ENCODE measurements around the gene CUX1. TPM values are rescaled to one million over a fixed set of nuclear protein-coding genes. Genes with fewer than 3 reads are reported as not detected.
"Not testable (repeated sequence)": the region's sequence is repeated elsewhere in the genome, so short reads cannot be mapped to it uniquely, and the experiment has no call there.

The CUX1 gene
- total RNA-seq, 1 donor from 2014 or later = 50.6 TPM

DNA sequence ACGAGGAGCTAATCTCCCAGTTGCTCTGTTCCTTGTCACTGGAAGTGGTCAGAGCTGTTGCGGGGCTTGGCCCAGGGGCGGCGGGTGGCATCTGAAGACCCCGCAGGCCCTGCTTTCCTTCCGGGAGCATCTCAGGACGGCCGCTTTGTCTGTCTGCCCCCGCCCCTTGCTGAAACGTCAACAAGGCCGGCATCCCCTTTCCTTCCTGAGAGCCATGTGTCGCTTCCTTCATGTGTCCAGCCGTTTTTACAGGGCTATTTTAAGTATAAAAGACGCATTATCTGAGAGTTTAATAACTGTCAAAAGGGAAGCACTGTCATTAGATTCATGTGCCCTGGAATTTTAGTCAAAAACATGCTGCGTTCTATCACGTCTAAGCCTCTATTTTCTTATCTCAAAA, 110.4 kb downstream of the CUX1 start:
- FAIRE-seq (no peak), DNase-seq (ENCODE audit: low read depth) (no peak)
- no peaks in the 10 kb centered on the region for H3K27me3 ChIP-seq (ENCODE audit: insufficient read depth, low read length)
- no peak overlapping the region for H3K27ac ChIP-seq (ENCODE audit: low read depth, low read length)
- no peak overlapping the region for H3K4me2 ChIP-seq (ENCODE audit: low read length)
- peaks cover 17% of the 10 kb centered on the region for H3K4me1 ChIP-seq (ENCODE audit: insufficient read depth, low read length)
- peaks cover 20% of the 10 kb centered on the region for H3K79me2 ChIP-seq (ENCODE audit: insufficient read depth, low read length)
- H2AFZ ChIP-seq (ENCODE audit: low read depth, low read length) = no peak overlapping the region
- Mint-ChIP-seq H3K9me3 (ENCODE audit: unreplicated experiment) (peaks cover 3% of the 10 kb centered on the region), H3K27ac (ENCODE audit: unreplicated experiment) (no peak overlapping the region), H3K4me1 (ENCODE audit: low read depth, unreplicated experiment) (peaks cover 15% of the 10 kb centered on the region), H3K4me3 (ENCODE audit: unreplicated experiment) (no peak overlapping the region), H3K36me3 (ENCODE audit: low read depth, unreplicated experiment) (peaks cover 18% of the 10 kb centered on the region), H3K27me3 (ENCODE audit: low read depth, unreplicated experiment) (no peaks in the 10 kb centered on the region)
- H3K4me3 ChIP-seq (ENCODE audit: insufficient read depth, low read depth, low read length) = no peak overlapping the region
- H4K20me1 ChIP-seq (ENCODE audit: insufficient read depth, low read length) = peaks cover 8% of the 10 kb centered on the region
- TF ChIP-seq, protein P1, sequence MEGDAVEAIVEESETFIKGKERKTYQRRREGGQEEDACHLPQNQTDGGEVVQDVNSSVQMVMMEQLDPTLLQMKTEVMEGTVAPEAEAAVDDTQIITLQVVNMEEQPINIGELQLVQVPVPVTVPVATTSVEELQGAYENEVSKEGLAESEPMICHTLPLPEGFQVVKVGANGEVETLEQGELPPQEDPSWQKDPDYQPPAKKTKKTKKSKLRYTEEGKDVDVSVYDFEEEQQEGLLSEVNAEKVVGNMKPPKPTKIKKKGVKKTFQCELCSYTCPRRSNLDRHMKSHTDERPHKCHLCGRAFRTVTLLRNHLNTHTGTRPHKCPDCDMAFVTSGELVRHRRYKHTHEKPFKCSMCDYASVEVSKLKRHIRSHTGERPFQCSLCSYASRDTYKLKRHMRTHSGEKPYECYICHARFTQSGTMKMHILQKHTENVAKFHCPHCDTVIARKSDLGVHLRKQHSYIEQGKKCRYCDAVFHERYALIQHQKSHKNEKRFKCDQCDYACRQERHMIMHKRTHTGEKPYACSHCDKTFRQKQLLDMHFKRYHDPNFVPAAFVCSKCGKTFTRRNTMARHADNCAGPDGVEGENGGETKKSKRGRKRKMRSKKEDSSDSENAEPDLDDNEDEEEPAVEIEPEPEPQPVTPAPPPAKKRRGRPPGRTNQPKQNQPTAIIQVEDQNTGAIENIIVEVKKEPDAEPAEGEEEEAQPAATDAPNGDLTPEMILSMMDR (IDR thresholded peaks at IDR 0.05; ENCODE audit: insufficient read depth, low read depth, low read length) = no peak
- TF ChIP-seq EZH2 (IDR thresholded peaks at IDR 0.05; ENCODE audit: insufficient read depth, low read length) = no peak
- no peaks in the 10 kb centered on the region for H3K36me3 ChIP-seq (ENCODE audit: insufficient read depth, low read length)
- no peak overlapping the region for H3K9ac ChIP-seq (ENCODE audit: low read length)
- peaks cover 8% of the 10 kb centered on the region for H3K9me3 ChIP-seq (ENCODE audit: insufficient read depth, low read depth, low read length)

DNA sequence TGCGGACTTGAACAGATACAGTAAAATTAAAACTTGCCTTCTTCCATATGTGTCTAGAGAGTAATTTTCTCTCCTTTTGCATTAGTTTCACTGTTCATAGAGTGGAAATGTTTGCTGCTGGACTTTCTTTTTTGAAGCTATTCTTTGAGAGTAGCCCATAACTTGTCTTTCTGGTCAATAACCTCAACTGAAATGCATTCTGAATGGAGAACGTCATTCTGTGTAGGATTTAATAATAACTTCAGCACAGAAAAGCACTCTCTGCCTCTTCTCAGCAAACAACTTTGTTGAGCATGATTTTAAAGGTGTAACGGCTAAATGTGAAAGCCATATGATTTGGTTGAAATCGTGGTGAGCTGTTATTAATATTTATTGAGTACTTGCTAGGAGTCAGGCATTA, 111.8 kb downstream of the CUX1 start:
- DNase-seq (ENCODE audit: low read depth) (no peak), FAIRE-seq (no peak)
- Histone ChIP-seq H3K4me3 (ENCODE audit: insufficient read depth, low read depth, low read length) (no peak overlapping the region), H2AFZ (ENCODE audit: low read depth, low read length) (no peak overlapping the region), H3K36me3 (ENCODE audit: insufficient read depth, low read length) (no peaks in the 10 kb centered on the region), H3K9me3 (ENCODE audit: insufficient read depth, low read depth, low read length) (peaks cover 8% of the 10 kb centered on the region), H3K4me2 (ENCODE audit: low read length) (no peak overlapping the region), H3K79me2 (ENCODE audit: insufficient read depth, low read length) (peaks cover 15% of the 10 kb centered on the region), H3K27me3 (ENCODE audit: insufficient read depth, low read length) (no peaks in the 10 kb centered on the region), H3K4me1 (ENCODE audit: insufficient read depth, low read length) (peaks cover 2% of the 10 kb centered on the region), H3K27ac (ENCODE audit: low read depth, low read length) (no peak overlapping the region), H4K20me1 (ENCODE audit: insufficient read depth, low read length) (peaks cover 8% of the 10 kb centered on the region), H3K9ac (ENCODE audit: low read length) (no peak overlapping the region)
- TF ChIP-seq, protein P1 (IDR thresholded peaks at IDR 0.05; ENCODE audit: insufficient read depth, low read depth, low read length) = no peak
- no peak for TF ChIP-seq EZH2 (IDR thresholded peaks at IDR 0.05; ENCODE audit: insufficient read depth, low read length)
- Mint-ChIP-seq H3K4me1 (ENCODE audit: low read depth, unreplicated experiment) (peaks cover 12% of the 10 kb centered on the region), H3K27ac (ENCODE audit: unreplicated experiment) (no peak overlapping the region), H3K9me3 (ENCODE audit: unreplicated experiment) (peaks cover 3% of the 10 kb centered on the region), H3K36me3 (ENCODE audit: low read depth, unreplicated experiment) (peaks cover 13% of the 10 kb centered on the region), H3K4me3 (ENCODE audit: unreplicated experiment) (no peak overlapping the region), H3K27me3 (ENCODE audit: low read depth, unreplicated experiment) (no peaks in the 10 kb centered on the region)

DNA sequence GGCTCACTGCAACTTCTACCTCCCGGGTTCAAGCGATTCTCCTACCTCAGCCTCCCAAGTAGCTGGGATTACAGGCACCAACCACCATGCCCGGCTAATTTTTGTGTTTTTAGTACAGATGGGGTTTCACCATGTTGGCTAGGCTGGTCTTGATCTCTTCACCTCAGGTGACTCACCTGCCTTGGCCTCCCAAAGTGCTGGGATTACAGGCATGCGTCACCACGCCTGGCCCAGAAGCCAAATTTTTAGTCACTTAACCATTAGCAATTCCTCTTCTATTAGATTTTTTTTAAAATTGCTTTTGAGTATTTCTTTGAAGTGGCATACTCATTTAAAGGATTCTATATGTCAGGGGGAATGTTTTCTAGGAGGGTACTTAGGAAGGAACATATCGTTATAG, 112.5 kb downstream of the CUX1 start:
- DNase-seq (ENCODE audit: low read depth); H3K4me3 ChIP-seq (ENCODE audit: insufficient read depth, low read depth, low read length); H3K27me3 Mint-ChIP-seq (ENCODE audit: low read depth, unreplicated experiment); H3K4me3 Mint-ChIP-seq (ENCODE audit: unreplicated experiment); FAIRE-seq; H3K27me3 ChIP-seq (ENCODE audit: insufficient read depth, low read length); H3K9me3 Mint-ChIP-seq (ENCODE audit: unreplicated experiment); H3K4me2 ChIP-seq (ENCODE audit: low read length); H3K9ac ChIP-seq (ENCODE audit: low read length); H2AFZ ChIP-seq (ENCODE audit: low read depth, low read length); H3K9me3 ChIP-seq (ENCODE audit: insufficient read depth, low read depth, low read length); H3K27ac Mint-ChIP-seq (ENCODE audit: unreplicated experiment); H3K4me1 ChIP-seq (ENCODE audit: insufficient read depth, low read length); H3K36me3 ChIP-seq (ENCODE audit: insufficient read depth, low read length); H3K27ac ChIP-seq (ENCODE audit: low read depth, low read length): not testable (repeated sequence)
- Histone ChIP-seq H4K20me1 (ENCODE audit: insufficient read depth, low read length) (peaks cover 11% of the 10 kb centered on the region), H3K79me2 (ENCODE audit: insufficient read depth, low read length) (peaks cover 14% of the 10 kb centered on the region)
- Mint-ChIP-seq H3K4me1 (ENCODE audit: low read depth, unreplicated experiment) (peaks cover 18% of the 10 kb centered on the region), H3K36me3 (ENCODE audit: low read depth, unreplicated experiment) (peaks cover 13% of the 10 kb centered on the region)

All from astrocyte (in vitro differentiated cells and primary cell).